Measurements from ENCODE around the gene CLEC4M.

DNA sequence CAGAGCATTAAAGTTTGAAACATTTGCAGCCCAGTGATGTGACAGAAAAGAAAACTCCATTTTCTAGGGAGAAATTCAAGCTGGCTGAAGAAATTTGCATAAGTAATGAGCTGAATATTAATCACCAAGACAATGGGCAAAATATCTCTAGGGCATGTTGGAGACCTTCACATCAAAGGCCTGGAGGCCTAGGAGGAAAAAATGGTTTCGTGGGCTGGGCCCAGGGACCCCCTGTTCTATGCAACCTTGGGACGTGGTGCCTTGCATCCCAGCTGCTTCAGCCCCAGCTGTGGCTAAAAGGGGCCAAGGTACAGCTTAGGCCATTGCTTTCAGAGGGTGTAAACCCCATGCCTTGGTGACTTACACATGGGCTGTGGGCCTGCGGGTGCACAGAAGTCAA, 5.7 kb upstream of the CLEC4M start:
- no peak for TF ChIP-seq EZH2 (IDR thresholded peaks at IDR 0.05; ENCODE audit: borderline replicate concordance, low read length)
- TF ChIP-seq, protein P1, sequence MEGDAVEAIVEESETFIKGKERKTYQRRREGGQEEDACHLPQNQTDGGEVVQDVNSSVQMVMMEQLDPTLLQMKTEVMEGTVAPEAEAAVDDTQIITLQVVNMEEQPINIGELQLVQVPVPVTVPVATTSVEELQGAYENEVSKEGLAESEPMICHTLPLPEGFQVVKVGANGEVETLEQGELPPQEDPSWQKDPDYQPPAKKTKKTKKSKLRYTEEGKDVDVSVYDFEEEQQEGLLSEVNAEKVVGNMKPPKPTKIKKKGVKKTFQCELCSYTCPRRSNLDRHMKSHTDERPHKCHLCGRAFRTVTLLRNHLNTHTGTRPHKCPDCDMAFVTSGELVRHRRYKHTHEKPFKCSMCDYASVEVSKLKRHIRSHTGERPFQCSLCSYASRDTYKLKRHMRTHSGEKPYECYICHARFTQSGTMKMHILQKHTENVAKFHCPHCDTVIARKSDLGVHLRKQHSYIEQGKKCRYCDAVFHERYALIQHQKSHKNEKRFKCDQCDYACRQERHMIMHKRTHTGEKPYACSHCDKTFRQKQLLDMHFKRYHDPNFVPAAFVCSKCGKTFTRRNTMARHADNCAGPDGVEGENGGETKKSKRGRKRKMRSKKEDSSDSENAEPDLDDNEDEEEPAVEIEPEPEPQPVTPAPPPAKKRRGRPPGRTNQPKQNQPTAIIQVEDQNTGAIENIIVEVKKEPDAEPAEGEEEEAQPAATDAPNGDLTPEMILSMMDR (IDR thresholded peaks at IDR 0.05; ENCODE audit: low read length): no peak
